Osteoblast (primary cell): ENCODE results near the gene SLC18A3. TPM values are rescaled to one million over a fixed set of nuclear protein-coding genes. Genes with fewer than 3 reads are reported as not detected.

Source experiments
- DNase-seq: peaks from one replicate; pipeline ENCODE4 v3.0.0; 2011; ENCODE audit warnings: low spot score, mixed read lengths; ENCODE audit not compliant: insufficient read length; ENCODE audit errors: missing footprints
- H2AFZ ChIP-seq: 2 replicates; pipeline ENCODE4 v1.6.0; 2011; ENCODE audit warnings: mild to moderate bottlenecking, low read length
- H3K27ac ChIP-seq: 2 replicates; pipeline ENCODE4 v1.5.1; 2011; ENCODE audit warnings: mild to moderate bottlenecking, low read depth, low read length, moderate library complexity
- H3K27me3 ChIP-seq: 2 replicates; pipeline ENCODE4 v1.6.0; 2012; ENCODE audit warnings: mild to moderate bottlenecking, control low read depth, inconsistent platforms, low read length, moderate library complexity; ENCODE audit not compliant: insufficient read depth
- H3K36me3 ChIP-seq: 2 replicates; pipeline ENCODE4 v1.5.1; 2011; ENCODE audit warnings: mild to moderate bottlenecking, low read length, control low read depth, moderate library complexity; ENCODE audit not compliant: insufficient read depth
- H3K4me1 ChIP-seq: 2 replicates; pipeline ENCODE4 v1.5.1; 2011; ENCODE audit warnings: mild to moderate bottlenecking, low read length, control low read depth, moderate library complexity; ENCODE audit not compliant: insufficient read depth
- H3K4me2 ChIP-seq: 2 replicates; pipeline ENCODE4 v1.6.0; 2011; ENCODE audit warnings: mild to moderate bottlenecking, low read length; ENCODE audit not compliant: insufficient read depth
- H3K4me3 ChIP-seq: fragments of 200-600 bp; sonication (generic); 3 replicates; pipeline ENCODE4 v1.5.1; 2012; ENCODE audit warnings: mild to moderate bottlenecking, low read length, inconsistent platforms; ENCODE audit not compliant: insufficient read depth
- H3K79me2 ChIP-seq: 2 replicates; pipeline ENCODE4 v1.6.0; 2012; ENCODE audit warnings: mild to moderate bottlenecking, low read length, control low read depth, inconsistent platforms; ENCODE audit not compliant: insufficient read depth
- H3K9me3 ChIP-seq: 2 replicates; pipeline ENCODE4 v1.5.1; 2011; ENCODE audit warnings: low read depth, low read length, control low read depth
- H4K20me1 ChIP-seq: 2 replicates; pipeline ENCODE4 v1.6.0; 2012; ENCODE audit warnings: mild to moderate bottlenecking, low read length, control low read depth; ENCODE audit not compliant: insufficient read depth
- total RNA-seq: library from RNA; depleted of rRNA; stranded (reverse); fragments of >200 nt; gene quantifications from 2 replicates; pipeline ENCODE4 v1.2.3, GENCODE V29; 2012
- TF ChIP-seq, protein P1 (sequence below): IDR thresholded peaks from 2 replicates; pipeline ENCODE4 v1.5.1; 2011; ENCODE audit warnings: mild to moderate bottlenecking, low read depth, low read length, moderate library complexity; ENCODE audit errors: extremely low read depth

Gene SLC18A3
- total RNA-seq, 1 donor, result not detected

GRCh38 chr10:49598164-49598856 is 11.8 kb upstream of the SLC18A3 start:
- Histone ChIP-seq H3K4me3 (no peak overlapping the region), H3K4me1 (peaks cover 11% of the 10 kb centered on the region), H2AFZ (no peak overlapping the region), H3K4me2 (no peak overlapping the region), H3K79me2 (no peaks in the 10 kb centered on the region), H4K20me1 (no peaks in the 10 kb centered on the region), H3K27me3 (peaks cover 12% of the 10 kb centered on the region), H3K36me3 (no peaks in the 10 kb centered on the region), H3K9me3 (no peaks in the 10 kb centered on the region), H3K27ac (no peak overlapping the region)
- TF ChIP-seq, protein P1, sequence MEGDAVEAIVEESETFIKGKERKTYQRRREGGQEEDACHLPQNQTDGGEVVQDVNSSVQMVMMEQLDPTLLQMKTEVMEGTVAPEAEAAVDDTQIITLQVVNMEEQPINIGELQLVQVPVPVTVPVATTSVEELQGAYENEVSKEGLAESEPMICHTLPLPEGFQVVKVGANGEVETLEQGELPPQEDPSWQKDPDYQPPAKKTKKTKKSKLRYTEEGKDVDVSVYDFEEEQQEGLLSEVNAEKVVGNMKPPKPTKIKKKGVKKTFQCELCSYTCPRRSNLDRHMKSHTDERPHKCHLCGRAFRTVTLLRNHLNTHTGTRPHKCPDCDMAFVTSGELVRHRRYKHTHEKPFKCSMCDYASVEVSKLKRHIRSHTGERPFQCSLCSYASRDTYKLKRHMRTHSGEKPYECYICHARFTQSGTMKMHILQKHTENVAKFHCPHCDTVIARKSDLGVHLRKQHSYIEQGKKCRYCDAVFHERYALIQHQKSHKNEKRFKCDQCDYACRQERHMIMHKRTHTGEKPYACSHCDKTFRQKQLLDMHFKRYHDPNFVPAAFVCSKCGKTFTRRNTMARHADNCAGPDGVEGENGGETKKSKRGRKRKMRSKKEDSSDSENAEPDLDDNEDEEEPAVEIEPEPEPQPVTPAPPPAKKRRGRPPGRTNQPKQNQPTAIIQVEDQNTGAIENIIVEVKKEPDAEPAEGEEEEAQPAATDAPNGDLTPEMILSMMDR, result no peak
- peak; percentile 57 for DNase-seq

DNA sequence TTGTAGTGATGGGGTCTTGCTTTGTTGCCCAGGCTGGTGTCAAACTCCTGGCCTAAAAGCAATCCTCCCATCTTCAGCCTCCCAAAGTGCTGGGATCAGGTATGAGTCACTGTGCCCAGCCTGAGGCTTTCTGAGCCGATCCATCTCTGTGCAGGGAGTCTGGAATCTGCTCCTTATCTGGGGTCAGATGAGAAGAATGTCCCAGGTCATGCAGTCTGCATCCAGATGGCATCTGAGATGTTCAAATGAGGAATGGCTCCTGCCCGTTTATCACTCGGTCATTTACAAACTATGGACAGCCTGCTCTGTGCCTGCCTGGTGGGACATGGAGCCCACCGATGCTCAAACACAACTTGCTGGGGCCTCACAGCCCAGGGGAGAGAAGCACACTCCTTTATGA is 11.1 kb upstream of the SLC18A3 start:
- Histone ChIP-seq H3K4me2 (no peak overlapping the region), H3K4me3 (no peak overlapping the region), H3K27ac (no peak overlapping the region), H3K9me3 (no peaks in the 10 kb centered on the region), H3K36me3 (no peaks in the 10 kb centered on the region), H3K27me3 (peaks cover 15% of the 10 kb centered on the region), H2AFZ (no peak overlapping the region), H3K4me1 (peaks cover 11% of the 10 kb centered on the region), H4K20me1 (no peaks in the 10 kb centered on the region), H3K79me2 (no peaks in the 10 kb centered on the region)
- TF ChIP-seq, protein P1, result no peak
- DNase-seq, result peak; percentile 88

- no peaks in the 10 kb centered on the region for H3K36me3 ChIP-seq
- DNase-seq, result peak; percentile 69
- H2AFZ ChIP-seq, result no peak overlapping the region
- no peaks in the 10 kb centered on the region for H3K79me2 ChIP-seq
- peaks cover 18% of the 10 kb centered on the region for H3K27me3 ChIP-seq
- peaks cover 11% of the 10 kb centered on the region for H3K4me1 ChIP-seq
- no peak overlapping the region for H3K4me3 ChIP-seq
- TF ChIP-seq, protein P1, result no peak
- no peak overlapping the region for H3K4me2 ChIP-seq
- no peak overlapping the region for H3K27ac ChIP-seq
- no peaks in the 10 kb centered on the region for H3K9me3 ChIP-seq
- no peaks in the 10 kb centered on the region for H4K20me1 ChIP-seq
These were observed 10.6 kb upstream of the SLC18A3 start for GRCh38 chr10:49599546-49599945.

GRCh38 chr10:49600046-49600445 is 10.1 kb upstream of the SLC18A3 start:
- TF ChIP-seq, protein P1, result no peak
- Histone ChIP-seq H3K9me3 (no peaks in the 10 kb centered on the region), H3K27me3 (peaks cover 18% of the 10 kb centered on the region), H3K4me2 (no peak overlapping the region), H3K36me3 (no peaks in the 10 kb centered on the region), H3K27ac (no peak overlapping the region), H3K4me3 (no peak overlapping the region), H2AFZ (no peak overlapping the region), H3K79me2 (no peaks in the 10 kb centered on the region), H3K4me1 (peaks cover 8% of the 10 kb centered on the region), H4K20me1 (no peaks in the 10 kb centered on the region)
- no peak for DNase-seq
